Stimulated activated naive CD8-positive, alpha-beta T cell treated with anti-CD3 and anti-CD28 coated beads, Interleukin-15, Interleukin-2, amounts not matched to agents 100 U/mL and 50 U/mL, for 24 hours (primary cell): ENCODE results near the gene CDHR3.

Experiments
- ATAC-seq: fragments of 150-1000 bp; cut with Tn5 transposase; one replicate; pipeline ENCODE4 v1.10.0; 2021
- DNase-seq: peaks from one replicate; pipeline ENCODE4 v3.0.0; 2021

CDHR3 gene

DNA sequence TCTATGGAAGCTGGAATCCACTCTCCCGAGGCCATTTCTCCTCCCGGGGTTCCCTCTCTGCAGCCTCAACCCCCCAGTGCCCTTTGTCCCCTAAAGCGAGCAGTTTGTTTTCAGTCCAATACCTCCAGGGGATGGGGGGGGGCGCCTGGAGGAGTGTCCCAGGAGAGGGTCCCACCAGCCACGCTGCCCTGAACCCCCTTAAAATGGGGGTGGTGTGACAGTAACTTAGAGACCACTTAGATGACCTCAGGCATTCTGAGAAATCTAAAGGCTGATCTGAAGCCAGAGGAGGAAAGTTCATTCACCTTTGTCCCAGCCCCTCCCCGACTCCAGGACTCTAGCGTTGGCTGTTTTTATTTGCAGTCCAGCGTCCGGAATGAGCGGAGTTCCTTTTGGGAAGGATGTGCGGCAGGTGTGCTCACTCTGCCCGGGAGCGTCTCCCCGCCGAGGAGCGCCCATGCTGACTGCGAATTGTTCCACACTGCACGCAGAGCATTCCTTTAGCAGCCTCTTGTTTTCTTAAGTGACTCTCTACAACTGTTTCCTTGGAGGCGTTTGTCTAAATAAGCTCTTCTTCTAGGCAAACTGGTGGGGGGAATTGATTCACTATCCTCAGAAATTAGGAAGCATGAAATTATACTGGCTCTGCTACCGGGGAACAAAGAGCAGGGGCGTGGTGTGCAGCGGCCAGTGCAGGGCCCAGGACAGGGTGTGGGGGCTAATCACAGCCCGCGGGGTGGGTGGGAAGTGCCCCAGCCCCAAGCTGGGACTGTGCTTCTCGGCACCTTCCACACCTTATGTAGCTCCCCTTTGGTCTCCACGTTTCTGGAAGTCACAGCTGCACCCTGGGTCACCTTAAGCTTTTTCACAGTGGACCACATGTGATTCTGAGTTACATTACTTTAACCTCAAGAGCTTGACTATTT lies 102.8 kb downstream of the CDHR3 start:
- DNase-seq (no peak), ATAC-seq (no peak)

DNA sequence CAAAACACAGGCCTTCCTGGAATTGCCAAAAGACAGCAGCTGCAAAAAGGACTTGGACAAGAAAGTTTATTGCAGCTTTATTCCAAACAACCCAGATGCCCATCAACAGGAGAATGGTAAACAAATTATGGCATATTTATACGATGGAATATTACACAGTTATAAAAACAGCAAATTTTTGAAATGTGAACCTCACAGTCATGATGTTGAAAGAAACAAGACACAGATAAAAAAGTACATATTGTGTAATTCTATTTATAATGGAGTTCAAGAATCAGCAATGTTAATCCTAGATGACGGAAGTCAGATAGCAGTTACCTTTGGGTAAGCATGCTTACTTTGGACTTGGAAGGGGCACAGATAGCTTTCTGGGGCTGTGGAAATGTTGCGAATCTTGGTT lies 104.6 kb downstream of the CDHR3 start:
- ATAC-seq: no peak
- DNase-seq: no peak

DNA sequence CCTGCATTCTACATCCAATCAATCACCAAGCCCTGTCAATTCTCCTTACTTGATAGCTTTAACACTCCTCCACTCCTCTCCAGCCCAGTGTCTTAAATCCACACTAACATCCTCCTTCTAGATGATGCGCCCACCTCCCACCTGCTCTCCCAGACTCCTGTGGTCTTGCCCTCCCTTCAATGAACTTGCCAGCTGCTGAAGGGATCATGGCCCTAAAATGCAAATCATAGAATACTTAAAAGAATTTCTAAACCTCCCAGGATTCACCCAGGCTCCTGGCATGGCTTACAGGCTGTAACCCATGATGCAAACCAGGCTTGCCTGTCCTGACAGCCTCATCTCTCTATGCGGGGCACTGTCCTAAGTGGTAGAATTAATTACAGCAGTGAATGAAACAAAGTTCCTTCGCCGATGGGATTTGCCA lies 105.5 kb downstream of the CDHR3 start:
- DNase-seq (no peak), ATAC-seq (no peak)

DNA sequence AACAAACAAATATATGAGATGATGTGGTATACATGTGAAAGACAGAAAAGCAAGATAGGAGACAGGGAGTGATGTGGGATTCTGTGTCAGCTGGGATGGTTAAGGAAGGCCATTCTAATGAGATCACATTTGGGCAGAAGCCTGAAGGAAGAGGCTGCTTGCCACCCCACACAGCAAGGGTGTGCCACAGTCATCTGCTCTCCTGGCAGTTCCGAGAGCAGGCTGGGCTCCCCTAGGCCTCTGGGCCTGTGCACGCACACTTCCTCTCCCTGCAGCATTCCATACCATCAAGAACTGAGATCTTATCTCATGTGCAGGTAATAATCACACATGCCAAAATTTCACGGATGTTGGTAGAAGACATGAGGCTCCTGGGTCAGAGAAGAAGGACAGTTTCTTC lies 105.9 kb downstream of the CDHR3 start:
- DNase-seq: no peak
- no peak for ATAC-seq

DNA sequence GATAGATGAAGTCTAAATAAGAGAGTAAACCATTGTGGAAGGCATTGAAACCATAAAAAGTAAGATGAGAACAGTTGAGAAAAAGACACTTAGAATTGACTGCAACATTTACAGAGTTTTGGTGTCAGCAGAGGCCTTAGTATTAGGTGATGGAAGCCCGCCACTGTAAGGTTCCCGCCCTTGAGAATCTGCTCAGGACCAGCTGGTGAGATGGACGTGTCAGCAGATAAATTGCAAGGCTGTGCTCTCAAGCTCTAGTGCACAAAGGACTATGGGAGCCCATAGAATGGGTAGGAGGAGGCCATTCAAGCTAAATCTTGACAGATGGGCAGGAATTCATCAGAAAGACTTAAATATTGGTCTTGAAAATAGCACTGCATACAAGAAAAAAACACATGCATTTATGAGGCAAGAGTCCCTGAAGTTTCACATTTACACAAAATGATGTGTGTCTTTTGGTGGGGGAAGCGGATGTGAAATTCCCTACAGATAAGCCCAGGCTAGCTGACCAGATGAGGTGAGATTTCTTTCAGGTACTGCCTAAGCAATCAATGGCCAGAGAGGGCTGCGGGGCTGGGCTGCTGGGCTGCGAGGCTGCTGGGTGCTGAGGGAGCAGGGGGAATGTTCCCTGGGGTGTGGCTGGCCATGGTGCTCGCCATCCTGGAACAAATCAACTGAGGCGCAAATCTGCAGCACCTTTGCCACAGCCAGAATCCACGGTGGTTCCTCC lies 106.6 kb downstream of the CDHR3 start:
- DNase-seq (no peak), ATAC-seq (no peak)

DNA sequence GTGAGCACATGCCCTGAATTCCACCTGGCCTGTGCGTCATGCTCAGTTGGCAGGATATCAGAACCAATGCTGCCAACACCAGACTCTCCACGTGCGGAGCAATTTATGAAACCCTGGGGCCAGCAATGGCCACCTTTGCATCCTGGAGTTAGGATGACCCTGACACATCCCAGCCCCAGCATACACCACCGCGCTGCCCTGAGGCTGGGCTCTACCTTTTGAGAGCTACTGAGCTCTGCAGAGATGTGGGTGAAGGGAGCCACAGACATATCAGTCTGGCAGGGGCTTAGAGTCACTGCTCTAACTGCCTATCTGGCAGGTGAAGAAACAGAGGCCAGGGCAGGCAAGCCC lies 107.1 kb downstream of the CDHR3 start:
- no peak for ATAC-seq

DNA sequence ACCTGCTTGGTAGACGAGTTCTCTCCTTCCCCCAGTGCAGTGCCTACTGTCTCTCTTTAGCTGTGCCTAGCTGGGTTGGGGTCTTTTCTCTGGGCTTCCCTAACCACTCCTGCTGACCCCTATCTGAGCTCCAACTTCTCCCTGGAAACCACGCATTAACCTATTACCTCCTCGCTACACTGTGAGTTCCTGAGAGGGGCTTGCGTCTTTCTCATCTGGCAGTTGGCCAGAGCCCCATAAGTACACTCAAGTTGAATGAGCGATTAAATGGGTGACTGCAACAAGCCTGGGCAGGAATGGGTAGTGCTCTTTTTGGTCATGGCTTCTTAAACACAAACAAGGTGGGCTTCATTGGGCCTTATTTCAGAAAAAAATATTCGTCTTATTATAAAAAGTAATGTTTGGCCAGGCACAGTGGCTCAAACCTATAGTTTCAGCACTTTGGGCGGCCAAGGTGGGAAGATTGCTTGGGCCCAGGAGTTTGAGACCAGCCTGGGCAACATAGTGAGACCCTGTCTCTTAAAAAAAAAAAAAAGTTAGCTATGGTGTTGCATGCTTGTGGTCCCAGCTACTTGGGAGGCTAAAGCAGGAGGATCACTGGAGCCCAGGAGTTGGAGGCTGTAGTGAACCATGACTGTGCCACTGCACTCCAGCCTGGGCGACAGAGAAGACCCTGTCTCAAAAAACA lies 107.6 kb downstream of the CDHR3 start:
- ATAC-seq (no peak), DNase-seq (no peak)

More for the DNA sequence above, 107.1 kb downstream of the CDHR3 start:
- DNase-seq: no peak

DNA sequence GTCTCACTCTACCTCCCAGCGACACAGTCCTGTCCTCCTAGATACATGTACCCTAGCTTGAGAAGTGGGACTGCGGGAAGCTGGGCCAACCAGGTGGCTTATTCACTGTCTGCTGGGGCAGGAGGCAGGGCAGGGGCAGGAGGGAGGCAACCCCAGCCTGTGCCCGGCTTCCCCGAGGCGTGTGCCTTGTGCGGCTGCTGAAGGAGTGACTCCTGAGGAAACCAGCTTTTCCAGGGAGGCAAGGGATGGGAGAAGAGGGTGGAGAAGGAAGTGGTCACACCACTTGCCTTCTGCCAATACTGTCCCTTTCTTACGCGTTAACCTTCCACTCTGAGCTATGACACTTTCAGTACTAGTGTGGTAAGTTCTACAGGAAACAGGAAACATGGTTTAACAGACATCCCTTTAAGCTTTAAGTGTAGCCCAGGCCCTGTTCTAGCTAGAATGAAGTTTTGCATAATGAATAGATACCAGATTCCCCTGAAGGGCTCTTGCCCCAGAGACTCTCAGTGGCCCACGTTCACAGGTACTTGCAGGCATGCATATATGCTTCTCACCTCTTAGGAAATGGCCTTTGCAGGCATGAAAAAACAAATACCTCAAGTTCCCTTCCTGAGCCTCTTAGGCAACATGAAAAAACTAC lies 108.4 kb downstream of the CDHR3 start:
- ATAC-seq (peak; percentile 99), DNase-seq (peak; percentile 58)

DNA sequence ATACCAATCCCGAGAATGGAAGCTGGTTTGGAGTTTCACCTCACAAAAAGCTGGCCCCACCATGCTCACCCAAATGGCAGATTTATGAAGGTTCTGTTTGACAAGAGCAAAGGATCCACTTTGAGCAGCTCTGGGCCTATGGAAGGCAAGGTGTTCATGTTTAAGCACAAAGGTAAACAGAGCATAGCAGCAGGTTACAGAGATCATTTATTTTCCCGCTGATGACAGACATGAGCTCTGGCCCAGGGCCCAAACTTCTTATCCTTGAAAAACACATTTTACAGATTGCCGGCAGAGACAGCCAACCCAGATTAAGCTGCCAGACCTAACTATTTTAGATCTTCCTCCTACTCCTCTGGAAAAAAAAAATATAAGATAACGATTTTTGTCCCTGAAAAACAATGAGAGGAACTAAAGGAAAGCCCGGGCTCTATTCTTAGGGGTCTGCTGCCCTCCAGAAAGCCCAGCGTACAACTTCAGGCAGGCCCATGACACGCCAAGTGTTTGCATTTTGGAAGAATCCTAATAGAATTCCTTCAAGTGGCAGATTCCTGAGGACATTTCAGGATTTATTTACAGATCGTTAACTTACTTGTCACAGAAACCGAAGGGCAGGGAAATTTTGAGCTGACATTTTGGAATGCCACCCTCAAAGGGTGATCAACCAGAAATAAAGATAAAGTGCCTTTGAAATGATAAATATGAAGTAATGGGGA lies 109.1 kb downstream of the CDHR3 start:
- ATAC-seq (no peak), DNase-seq (no peak)

DNA sequence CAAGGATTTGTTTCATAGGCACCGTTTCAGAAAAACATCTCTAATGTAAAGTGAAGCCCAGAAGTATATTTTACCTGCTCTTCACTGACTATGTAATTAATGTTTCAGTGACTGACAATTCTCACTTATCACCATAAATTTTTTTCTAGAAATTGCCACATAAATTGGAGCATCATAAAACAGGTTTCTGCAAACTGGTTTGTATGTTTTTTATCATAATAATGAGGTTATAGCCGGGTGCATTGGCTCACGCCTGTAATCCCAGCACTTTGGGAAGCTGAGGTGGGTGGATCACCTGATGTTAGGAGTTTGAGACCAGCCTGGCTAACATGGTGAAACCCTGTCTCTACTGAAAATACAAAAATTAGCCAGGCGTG lies 109.6 kb downstream of the CDHR3 start:
- ATAC-seq: no peak
- DNase-seq: no peak

DNA sequence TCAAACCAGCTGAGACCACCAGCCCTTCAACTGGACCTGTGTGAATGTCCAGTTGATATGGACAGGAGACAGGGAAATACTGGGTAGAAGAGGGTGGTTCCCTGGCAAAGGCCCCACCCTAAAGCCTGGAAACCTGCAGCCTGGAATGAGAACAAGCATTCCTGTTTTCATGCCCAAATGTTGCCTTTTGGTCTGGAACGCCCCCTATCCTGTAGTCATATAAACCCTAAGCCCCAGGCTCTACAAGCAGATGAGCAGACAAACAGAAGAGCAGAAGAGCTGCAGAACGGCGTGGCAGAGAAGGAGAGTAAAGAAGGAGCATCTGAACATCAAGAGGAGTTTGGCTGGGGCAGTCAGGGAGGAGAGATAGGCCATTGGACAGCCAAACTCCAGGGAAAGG lies 110.6 kb downstream of the CDHR3 start:
- ATAC-seq (no peak), DNase-seq (no peak)

DNA sequence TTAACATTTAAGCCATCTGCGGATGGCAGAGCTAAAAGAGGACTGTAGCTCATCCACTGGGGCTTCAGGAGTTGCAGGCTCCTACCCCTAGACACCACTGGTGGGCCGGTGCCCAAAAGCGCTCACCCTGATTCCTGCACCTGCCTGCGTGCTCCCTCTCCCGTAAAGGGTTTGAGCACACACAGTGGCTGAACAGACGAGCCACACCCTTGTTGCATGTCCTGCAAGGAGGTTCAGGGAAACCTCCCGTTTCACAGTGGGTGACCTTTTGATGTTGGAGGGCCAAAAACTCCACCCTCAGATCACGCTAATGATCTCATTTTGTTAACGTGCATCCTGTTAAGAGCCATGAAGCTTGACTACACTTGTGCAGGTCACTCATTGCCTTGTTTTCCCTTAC lies 111.2 kb downstream of the CDHR3 start:
- no peak for ATAC-seq
- DNase-seq: no peak

DNA sequence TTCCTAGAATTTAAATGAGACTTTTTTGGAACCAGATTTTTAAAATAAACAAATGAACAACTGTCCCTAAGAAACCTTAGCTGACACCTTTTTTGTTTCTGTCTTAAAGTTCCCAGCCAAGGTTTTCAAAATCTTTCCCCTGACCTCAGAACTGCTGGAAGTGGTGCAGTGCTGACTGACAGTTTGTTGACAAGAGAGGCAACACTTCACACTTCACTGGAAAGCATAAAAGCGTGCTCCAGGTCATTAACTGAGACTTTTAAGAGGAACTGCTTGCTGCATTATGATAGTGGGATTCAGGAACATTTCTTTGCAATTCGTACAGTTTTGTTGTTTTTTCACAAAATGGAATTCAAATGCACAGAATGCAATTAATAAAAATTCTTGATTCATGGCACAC lies 112.9 kb downstream of the CDHR3 start:
- ATAC-seq (no peak), DNase-seq (no peak)

DNA sequence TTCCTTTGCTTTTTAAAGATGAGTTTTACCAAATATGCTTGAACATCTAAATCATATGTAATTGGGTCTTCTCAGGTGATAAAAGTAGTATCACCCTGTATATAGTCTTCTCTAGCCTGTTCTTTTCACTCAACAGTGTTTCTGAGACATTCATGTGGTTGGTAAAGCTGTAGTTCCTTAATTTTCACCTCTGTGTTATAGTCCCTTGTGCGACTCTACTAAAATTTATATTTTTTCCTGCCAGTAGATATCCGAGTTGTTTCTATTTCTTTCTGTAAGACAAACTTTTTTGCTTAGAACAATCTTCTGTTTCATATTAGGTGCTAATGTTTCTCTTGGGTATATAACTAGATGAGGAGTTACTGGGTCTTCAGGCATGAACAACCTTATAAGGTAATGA lies 113.5 kb downstream of the CDHR3 start:
- ATAC-seq (no peak), DNase-seq (no peak)

DNA sequence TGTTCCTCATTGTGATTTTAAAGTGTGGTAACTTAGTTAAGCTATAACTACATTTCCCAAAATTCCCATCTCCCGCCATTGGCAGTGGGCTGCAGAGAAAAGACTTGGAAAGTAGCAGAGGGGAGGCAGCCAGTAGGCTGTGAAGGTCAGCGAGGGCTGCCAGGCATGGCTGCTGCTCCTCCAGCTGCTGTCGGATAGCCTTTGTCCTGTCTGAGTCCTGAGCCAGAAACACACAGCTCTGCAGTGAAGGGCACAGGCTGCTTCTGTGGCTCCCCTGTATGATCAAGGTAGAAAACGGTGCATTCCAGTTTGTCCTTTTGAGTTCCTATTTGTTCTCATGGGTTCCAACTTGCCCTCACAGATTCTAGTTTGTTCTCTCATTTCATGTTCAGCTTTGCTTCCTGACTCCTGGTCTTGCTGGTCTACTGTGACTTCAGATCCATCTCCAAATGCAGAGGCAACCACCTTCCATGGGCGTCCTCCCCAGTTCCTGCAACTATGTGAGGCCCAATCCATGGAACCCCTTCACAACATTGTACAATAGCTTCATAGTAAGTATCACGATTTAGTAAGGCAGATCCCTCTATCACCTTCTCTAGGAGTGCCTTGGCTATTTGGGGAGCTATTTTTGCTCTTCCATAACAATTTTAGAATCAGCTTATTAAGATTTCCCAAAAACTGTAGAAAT lies 117.4 kb downstream of the CDHR3 start:
- ATAC-seq (no peak), DNase-seq (no peak)

DNA sequence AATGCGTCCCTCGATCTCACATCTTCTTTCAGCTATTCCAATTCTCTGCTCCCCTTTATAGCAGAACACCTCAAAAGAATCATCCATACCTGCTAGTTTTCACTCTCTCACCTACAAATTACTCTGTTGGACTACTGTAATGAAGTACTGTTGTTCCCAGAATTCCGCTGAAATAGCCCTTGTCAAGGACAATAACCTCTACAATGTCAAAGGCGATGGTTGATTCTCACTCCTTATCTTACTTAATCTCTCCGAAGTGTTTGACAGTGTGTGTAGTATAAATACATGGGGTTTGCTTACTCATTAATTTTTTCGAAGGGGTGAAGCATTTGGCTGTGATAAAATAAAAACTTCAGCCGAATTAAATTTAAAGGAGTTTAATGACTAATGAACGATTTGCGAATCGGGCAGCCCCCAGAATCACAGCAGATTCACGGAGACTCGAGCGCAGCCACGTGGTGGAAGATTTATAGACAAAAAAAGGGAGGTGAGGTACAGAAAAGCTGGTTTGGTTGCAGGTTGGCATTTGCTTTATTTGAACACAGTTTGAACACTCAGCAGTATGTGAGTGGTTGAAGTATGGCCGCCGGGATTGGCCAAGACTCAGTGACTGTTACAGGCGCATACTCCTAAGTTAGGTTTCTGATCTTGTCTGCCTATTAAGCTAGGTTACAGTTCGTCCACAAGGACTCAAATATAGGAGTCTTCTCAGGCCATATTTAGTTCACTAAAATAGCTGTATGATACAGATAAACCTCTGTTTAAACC lies 119.2 kb downstream of the CDHR3 start:
- ATAC-seq (no peak), DNase-seq (no peak)
